ENCODE data around the gene SYT12. TPM values are rescaled to one million over a fixed set of nuclear protein-coding genes. Genes with fewer than 3 reads are reported as not detected.

Gene SYT12
- total and polyA plus RNA-seq, 8 donors = 0.06 to 0.61 (median 0.11) TPM; not detected in 1

DNA sequence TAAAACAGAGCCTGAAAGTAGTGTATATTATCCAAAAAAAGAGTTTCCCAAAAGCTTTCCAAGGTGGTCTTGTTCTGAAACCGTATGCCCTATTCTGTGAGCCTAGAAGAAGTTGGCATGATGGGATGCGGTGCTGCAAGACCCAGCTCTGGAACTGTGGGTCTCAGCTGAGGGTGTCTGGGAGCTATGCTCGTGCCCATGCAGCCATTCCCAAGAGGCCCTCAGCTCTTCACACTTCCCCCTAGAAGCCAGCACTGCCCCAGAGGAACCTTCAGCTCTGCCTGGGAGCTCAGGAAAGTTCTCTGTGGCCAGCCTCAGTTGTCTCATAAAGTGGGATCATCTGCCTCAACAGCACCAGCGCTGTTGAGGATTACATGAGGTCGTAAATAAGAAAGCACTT is 6.4 kb upstream of the SYT12 start:
- DNase-seq (no peak), ATAC-seq (no peak)
- Histone ChIP-seq H3K36me3 (no peaks in the 10 kb centered on the region), H3K4me1 (no peaks in the 10 kb centered on the region), H3K9me3 (no peaks in the 10 kb centered on the region), H3K27ac (no peak overlapping the region), H3K4me3 (no peak overlapping the region), H3K27me3 (peaks cover 0 to 6% of the 10 kb centered on the region in 2 donors)
- TF ChIP-seq, protein P1, sequence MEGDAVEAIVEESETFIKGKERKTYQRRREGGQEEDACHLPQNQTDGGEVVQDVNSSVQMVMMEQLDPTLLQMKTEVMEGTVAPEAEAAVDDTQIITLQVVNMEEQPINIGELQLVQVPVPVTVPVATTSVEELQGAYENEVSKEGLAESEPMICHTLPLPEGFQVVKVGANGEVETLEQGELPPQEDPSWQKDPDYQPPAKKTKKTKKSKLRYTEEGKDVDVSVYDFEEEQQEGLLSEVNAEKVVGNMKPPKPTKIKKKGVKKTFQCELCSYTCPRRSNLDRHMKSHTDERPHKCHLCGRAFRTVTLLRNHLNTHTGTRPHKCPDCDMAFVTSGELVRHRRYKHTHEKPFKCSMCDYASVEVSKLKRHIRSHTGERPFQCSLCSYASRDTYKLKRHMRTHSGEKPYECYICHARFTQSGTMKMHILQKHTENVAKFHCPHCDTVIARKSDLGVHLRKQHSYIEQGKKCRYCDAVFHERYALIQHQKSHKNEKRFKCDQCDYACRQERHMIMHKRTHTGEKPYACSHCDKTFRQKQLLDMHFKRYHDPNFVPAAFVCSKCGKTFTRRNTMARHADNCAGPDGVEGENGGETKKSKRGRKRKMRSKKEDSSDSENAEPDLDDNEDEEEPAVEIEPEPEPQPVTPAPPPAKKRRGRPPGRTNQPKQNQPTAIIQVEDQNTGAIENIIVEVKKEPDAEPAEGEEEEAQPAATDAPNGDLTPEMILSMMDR (IDR thresholded peaks at IDR 0.05) = no peak
- intact Hi-C loops (cut with DNase I) = no loop called here

- H3K36me3 ChIP-seq = no peaks in the 10 kb centered on the region
- DNase-seq = no peak
- H3K9me3 ChIP-seq = no peaks in the 10 kb centered on the region
- no peak overlapping the region for H3K4me3 ChIP-seq
- no peak overlapping the region for H3K27ac ChIP-seq
- TF ChIP-seq, protein P1 (IDR thresholded peaks at IDR 0.05) = no peak
- ATAC-seq = no peak
- H3K4me1 ChIP-seq = peaks cover 12 to 21% of the 10 kb centered on the region in 2 donors
- H3K27me3 ChIP-seq = peaks cover 20 to 50% of the 10 kb centered on the region in 2 donors
- intact Hi-C loops (cut with DNase I) = no loop called here
Measured at GRCh38 chr11:67020949-67021348, 2.0 kb upstream of the SYT12 start.

DNA sequence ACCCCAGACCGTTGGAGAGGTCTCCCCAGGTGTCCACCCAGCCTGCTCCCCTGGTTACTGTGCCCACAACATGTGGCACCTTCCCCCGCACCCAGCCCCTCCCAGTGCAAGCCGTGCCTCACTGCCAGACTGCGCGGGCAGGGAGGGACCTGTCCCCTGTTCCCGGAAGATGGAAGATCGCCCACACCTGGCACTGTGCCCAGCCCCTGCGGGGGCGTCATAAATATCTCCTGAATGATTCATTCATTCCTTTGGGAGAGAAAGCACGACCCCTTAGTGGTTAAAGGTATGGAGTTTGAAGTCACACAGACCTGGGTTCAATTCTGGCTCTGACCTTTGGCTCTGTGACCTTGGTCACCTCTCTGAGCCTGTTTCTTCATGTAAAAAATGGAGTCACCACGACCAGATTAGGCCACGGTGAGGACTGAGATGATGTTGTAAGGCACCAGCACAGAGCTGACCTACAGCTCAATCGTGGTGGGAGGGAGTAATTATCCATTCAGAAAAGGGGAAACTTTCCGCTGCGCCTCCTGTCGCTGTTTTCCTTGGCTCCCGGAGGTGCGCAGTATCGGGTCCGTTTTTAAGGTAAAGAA is 497 bp upstream of the SYT12 start:
- no peak overlapping the region for H3K27ac ChIP-seq
- intact Hi-C loops (cut with DNase I) = no loop called here
- peaks cover 12 to 21% of the 10 kb centered on the region in 2 donors for H3K4me1 ChIP-seq
- H3K36me3 ChIP-seq = no peaks in the 10 kb centered on the region
- H3K9me3 ChIP-seq = no peaks in the 10 kb centered on the region
- TF ChIP-seq, protein P1 (IDR thresholded peaks at IDR 0.05) = no peak
- peak overlapping the region in 1 of 2 donors; percentile 17 for H3K4me3 ChIP-seq
- ATAC-seq = peak; percentile 34
- peaks cover 20 to 62% of the 10 kb centered on the region in 2 donors for H3K27me3 ChIP-seq
- DNase-seq = no peak

- peaks cover 12 to 21% of the 10 kb centered on the region in 2 donors for H3K4me1 ChIP-seq
- DNase-seq (no peak), ATAC-seq (no peak)
- no peaks in the 10 kb centered on the region for H3K9me3 ChIP-seq
- H3K36me3 ChIP-seq = no peaks in the 10 kb centered on the region
- intact Hi-C loops (cut with DNase I) = no loop called here
- H3K4me3 ChIP-seq = no peak overlapping the region
- H3K27ac ChIP-seq = no peak overlapping the region
- peaks cover 20 to 62% of the 10 kb centered on the region in 2 donors for H3K27me3 ChIP-seq
- TF ChIP-seq, protein P1 (IDR thresholded peaks at IDR 0.05) = no peak
Measured at GRCh38 chr11:67023957-67024353, 1.0 kb downstream of the SYT12 start.

DNA sequence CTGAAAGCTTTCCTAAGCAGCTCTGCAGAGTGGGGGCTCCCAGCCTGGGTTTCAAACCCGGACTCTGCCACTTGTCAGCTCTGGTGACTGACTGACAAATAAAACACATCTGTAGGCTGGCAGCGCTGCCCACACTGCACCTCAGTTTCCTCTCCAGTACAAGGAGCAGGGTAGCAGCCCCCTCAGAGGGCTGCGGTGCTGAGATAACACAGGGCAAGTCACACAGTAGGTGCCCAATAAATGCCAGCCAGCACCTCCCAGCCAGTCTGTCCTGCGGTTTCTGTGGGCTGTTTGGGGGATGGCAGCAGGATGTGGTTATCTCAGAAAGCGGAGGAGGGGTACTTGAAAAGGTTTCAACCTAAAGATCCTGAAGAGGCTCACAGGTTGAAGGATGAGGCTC is 1.5 kb downstream of the SYT12 start:
- no peaks in the 10 kb centered on the region for H3K36me3 ChIP-seq
- peaks cover 12 to 21% of the 10 kb centered on the region in 2 donors for H3K4me1 ChIP-seq
- TF ChIP-seq, protein P1 (IDR thresholded peaks at IDR 0.05) = no peak
- intact Hi-C loops (cut with DNase I) = no loop called here
- H3K27me3 ChIP-seq = peaks cover 20 to 66% of the 10 kb centered on the region in 2 donors
- H3K9me3 ChIP-seq = no peaks in the 10 kb centered on the region
- H3K27ac ChIP-seq = no peak overlapping the region
- no peak for ATAC-seq
- DNase-seq = no peak
- H3K4me3 ChIP-seq = no peak overlapping the region

Measured in left lung (tissue), 10 donors.